Measurements from ENCODE around the gene OR4F15. TPM values are rescaled to one million over a fixed set of nuclear protein-coding genes. Genes with fewer than 3 reads are reported as not detected.
"Not testable (repeated sequence)": the region's sequence is repeated elsewhere in the genome, so short reads cannot be mapped to it uniquely, and the experiment has no call there.

OR4F15 gene
- total RNA-seq, 1 donor from 2014 or later = not detected

GRCh38 chr15:101788001-101788400 is 24.0 kb upstream of the OR4F15 start:
- H3K4me1 Mint-ChIP-seq (ENCODE audit: low read depth); H3K36me3 Mint-ChIP-seq (ENCODE audit: low read depth); intact Hi-C loops (cut with micrococcal nuclease); H3K27ac Mint-ChIP-seq; H3K4me3 Mint-ChIP-seq (ENCODE audit: low read depth); DNase-seq (ENCODE audit: low spot score); H3K9me3 Mint-ChIP-seq: not testable (repeated sequence)
- peaks cover 10% of the 10 kb centered on the region for H3K27me3 Mint-ChIP-seq (ENCODE audit: low read depth)

DNA sequence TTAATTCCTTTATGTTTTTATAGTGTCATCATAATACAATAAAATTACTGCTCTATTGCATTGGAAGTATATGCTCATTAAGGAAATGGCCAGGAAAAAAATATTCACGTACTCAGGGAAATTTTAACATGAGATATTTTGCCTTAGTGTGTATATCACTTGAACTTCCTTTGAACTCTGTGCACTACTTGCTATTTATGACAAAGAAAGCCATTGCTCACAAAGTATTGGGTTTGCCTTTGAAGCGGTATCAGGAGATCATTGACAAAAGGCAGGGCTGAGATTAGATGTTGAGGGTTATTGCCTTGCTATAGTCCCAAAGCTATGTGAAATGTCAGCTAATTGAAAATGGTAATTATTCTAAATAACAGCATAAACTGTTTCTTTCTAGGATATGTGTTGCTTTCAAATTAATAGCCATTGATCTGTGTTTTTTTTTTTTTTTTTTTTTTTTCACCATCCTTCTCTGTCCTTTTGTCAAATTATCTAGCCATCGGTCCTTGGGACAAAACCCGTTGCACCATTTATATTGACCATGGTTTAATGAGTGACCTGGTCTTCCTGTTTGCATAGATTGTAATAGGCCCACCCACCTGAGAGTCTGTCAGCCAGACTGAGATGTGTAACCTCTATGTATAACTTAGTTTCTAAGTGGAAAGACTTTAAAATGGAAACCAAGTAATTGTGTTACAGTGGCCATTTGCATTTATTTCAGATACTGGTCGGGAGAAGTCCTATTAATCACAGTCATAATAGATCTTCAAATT is 23.3 kb upstream of the OR4F15 start:
- H3K27ac Mint-ChIP-seq; H3K27me3 Mint-ChIP-seq (ENCODE audit: low read depth); H3K4me1 Mint-ChIP-seq (ENCODE audit: low read depth); intact Hi-C loops (cut with micrococcal nuclease); H3K4me3 Mint-ChIP-seq (ENCODE audit: low read depth); DNase-seq (ENCODE audit: low spot score); H3K36me3 Mint-ChIP-seq (ENCODE audit: low read depth); H3K9me3 Mint-ChIP-seq: not testable (repeated sequence)

- H3K36me3 Mint-ChIP-seq (ENCODE audit: low read depth); H3K27me3 Mint-ChIP-seq (ENCODE audit: low read depth); intact Hi-C loops (cut with micrococcal nuclease); H3K27ac Mint-ChIP-seq; DNase-seq (ENCODE audit: low spot score); H3K9me3 Mint-ChIP-seq; H3K4me3 Mint-ChIP-seq (ENCODE audit: low read depth); H3K4me1 Mint-ChIP-seq (ENCODE audit: low read depth): not testable (repeated sequence)
These were observed 21.3 kb upstream of the OR4F15 start for GRCh38 chr15:101790748-101791147.

GRCh38 chr15:101793981-101794380 is 18.0 kb upstream of the OR4F15 start:
- H3K4me1 Mint-ChIP-seq (ENCODE audit: low read depth); DNase-seq (ENCODE audit: low spot score); H3K9me3 Mint-ChIP-seq; H3K27ac Mint-ChIP-seq; H3K4me3 Mint-ChIP-seq (ENCODE audit: low read depth); H3K36me3 Mint-ChIP-seq (ENCODE audit: low read depth); H3K27me3 Mint-ChIP-seq (ENCODE audit: low read depth); intact Hi-C loops (cut with micrococcal nuclease): not testable (repeated sequence)

DNA sequence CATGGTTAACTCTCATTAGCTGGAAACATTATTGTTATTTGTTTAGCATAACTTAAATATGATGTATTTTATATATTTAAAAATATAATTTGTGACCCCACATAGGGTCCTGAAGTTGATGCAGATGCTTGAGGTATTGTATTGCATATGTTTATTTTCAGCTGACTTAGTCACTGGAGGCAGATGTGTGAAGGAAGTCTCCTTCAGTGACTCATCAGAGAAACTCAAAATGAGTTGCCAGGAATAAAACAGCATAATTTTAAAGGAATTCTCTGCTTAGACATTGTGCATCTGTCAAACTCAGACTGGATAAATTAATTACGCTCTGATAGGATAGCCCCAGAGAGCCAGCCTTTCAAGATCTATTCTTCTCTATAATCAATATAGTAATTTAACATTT is 16.5 kb upstream of the OR4F15 start:
- Mint-ChIP-seq H3K27me3 (ENCODE audit: low read depth) (no peaks in the 10 kb centered on the region), H3K27ac (no peak overlapping the region), H3K4me3 (ENCODE audit: low read depth) (no peak overlapping the region), H3K36me3 (ENCODE audit: low read depth) (no peaks in the 10 kb centered on the region), H3K4me1 (ENCODE audit: low read depth) (no peaks in the 10 kb centered on the region), H3K9me3 (no peaks in the 10 kb centered on the region)
- intact Hi-C loops (cut with micrococcal nuclease) = no loop called here
- DNase-seq (ENCODE audit: low spot score) = no peak

DNA sequence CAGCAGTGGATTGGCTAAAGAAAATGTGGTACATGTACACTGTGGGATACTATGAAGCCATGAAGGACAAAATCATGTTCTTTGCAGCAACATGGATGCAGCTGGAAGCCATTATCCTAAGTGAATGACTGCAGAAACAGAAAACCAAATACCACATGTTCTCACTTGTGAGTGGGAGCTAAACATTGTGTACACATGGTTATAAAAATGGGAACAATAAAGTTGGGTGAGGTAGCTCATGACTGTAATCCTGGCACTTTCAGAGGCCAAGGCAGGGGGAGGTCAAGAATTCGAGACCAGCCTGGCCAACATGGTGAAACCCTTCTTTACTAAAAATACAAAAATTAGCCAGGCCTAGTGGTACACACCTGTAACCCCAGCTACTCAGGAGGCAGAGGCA is 12.3 kb upstream of the OR4F15 start:
- Mint-ChIP-seq H3K36me3 (ENCODE audit: low read depth) (no peaks in the 10 kb centered on the region), H3K4me3 (ENCODE audit: low read depth) (no peak overlapping the region), H3K9me3 (no peaks in the 10 kb centered on the region), H3K27ac (no peak overlapping the region), H3K27me3 (ENCODE audit: low read depth) (peaks cover 8% of the 10 kb centered on the region), H3K4me1 (ENCODE audit: low read depth) (no peaks in the 10 kb centered on the region)
- intact Hi-C loops (cut with micrococcal nuclease) = no loop called here
- no peak for DNase-seq (ENCODE audit: low spot score)

GRCh38 chr15:101801048-101801447 is 11.0 kb upstream of the OR4F15 start:
- H3K4me3 Mint-ChIP-seq (ENCODE audit: low read depth) = no peak overlapping the region
- no peaks in the 10 kb centered on the region for H3K9me3 Mint-ChIP-seq
- no peak for DNase-seq (ENCODE audit: low spot score)
- no peaks in the 10 kb centered on the region for H3K4me1 Mint-ChIP-seq (ENCODE audit: low read depth)
- intact Hi-C loops (cut with micrococcal nuclease) = no loop called here
- no peak overlapping the region for H3K27ac Mint-ChIP-seq
- H3K36me3 Mint-ChIP-seq (ENCODE audit: low read depth) = no peaks in the 10 kb centered on the region
- peaks cover 10% of the 10 kb centered on the region for H3K27me3 Mint-ChIP-seq (ENCODE audit: low read depth)

DNA sequence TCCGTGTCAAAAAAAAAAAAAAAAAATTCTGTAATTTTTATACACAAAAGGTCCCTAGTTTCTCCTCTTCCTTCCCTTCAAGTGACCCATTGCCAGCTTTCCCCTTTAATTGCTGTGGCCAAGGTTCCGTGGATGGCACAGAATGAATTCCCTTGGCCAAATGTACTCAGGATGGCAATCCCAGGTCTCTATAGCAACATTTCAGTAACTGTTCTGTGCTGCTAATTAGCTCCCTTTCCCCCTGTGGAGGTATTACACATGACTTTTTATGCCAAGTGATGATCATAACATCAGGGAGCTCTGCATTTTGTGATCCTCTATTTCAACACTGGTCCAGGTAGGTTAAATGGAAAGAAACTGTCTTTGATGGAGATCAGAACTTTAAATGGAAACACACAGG is 8.8 kb upstream of the OR4F15 start, which contains the start of gene OR4F6:
OR4F6 (plus strand) TSS at position 301 of the 400 bp plus-strand sequence. CDS start 2,211 bp downstream, outside the sequence.
- Mint-ChIP-seq H3K27ac (no peak within 1 kb of the TSS), H3K4me3 (ENCODE audit: low read depth) (no peak within 1 kb of the TSS), H3K27me3 (ENCODE audit: low read depth) (peaks cover 10% of the 10 kb centered on the region), H3K36me3 (ENCODE audit: low read depth) (no peaks in the 10 kb centered on the region), H3K9me3 (no peaks in the 10 kb centered on the region), H3K4me1 (ENCODE audit: low read depth) (no peaks in the 10 kb centered on the region)
- DNase-seq (ENCODE audit: low spot score) = no peak
- intact Hi-C loops (cut with micrococcal nuclease) = no loop called here

- H3K27me3 Mint-ChIP-seq (ENCODE audit: low read depth) = peaks cover 10% of the 10 kb centered on the region
- no peak overlapping the region for H3K27ac Mint-ChIP-seq
- DNase-seq (ENCODE audit: low spot score) = no peak
- no peak overlapping the region for H3K4me3 Mint-ChIP-seq (ENCODE audit: low read depth)
- H3K4me1 Mint-ChIP-seq (ENCODE audit: low read depth) = no peaks in the 10 kb centered on the region
- no peaks in the 10 kb centered on the region for H3K9me3 Mint-ChIP-seq
- intact Hi-C loops (cut with micrococcal nuclease) = no loop called here
- no peaks in the 10 kb centered on the region for H3K36me3 Mint-ChIP-seq (ENCODE audit: low read depth)
These were observed 8.3 kb upstream of the OR4F15 start for GRCh38 chr15:101803676-101804075.

DNA sequence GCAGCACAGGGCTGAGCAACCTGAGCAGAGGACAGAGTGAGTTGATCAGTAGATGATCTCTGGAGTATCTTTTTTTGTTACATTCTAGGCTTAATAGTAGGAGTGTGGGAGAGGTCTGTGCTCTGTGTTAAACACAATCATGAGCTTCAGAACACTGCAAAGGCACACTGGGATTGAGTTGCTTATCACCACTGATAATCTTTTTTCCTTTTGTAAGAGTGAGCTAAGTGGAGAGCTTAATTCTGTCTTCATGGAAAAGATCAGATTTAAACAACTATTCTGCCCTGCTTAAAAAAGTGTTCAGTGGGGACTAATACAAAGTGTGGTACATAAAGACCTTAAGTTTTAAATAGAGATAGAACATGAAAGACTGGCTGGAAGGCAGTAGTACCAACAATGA is 7.6 kb upstream of the OR4F15 start:
- Mint-ChIP-seq H3K4me3 (ENCODE audit: low read depth) (no peak overlapping the region), H3K36me3 (ENCODE audit: low read depth) (no peaks in the 10 kb centered on the region), H3K9me3 (no peaks in the 10 kb centered on the region), H3K4me1 (ENCODE audit: low read depth) (no peaks in the 10 kb centered on the region), H3K27ac (no peak overlapping the region), H3K27me3 (ENCODE audit: low read depth) (peaks cover 10% of the 10 kb centered on the region)
- intact Hi-C loops (cut with micrococcal nuclease) = no loop called here
- no peak for DNase-seq (ENCODE audit: low spot score)

DNA sequence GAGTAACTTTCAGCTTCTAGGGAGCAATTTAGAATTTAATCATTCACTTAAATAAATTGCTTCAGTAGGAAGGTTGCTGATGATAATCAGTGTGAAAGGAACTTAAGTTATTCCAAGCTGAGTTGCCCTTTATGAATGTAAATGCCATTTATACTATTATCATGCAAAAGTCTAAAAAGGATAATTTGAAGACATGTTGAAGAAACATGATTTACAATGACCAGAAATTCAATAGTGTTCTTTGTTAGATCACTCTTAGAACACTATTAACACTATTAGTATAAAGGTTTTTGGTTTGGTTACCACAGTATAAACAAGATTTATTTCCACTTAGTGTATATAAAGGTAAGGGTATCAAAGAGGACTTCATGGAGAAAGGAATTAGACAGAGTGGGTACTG is 7.1 kb upstream of the OR4F15 start:
- Mint-ChIP-seq H3K27me3 (ENCODE audit: low read depth) (peaks cover 10% of the 10 kb centered on the region), H3K27ac (no peak overlapping the region), H3K4me1 (ENCODE audit: low read depth) (no peaks in the 10 kb centered on the region), H3K36me3 (ENCODE audit: low read depth) (no peaks in the 10 kb centered on the region), H3K4me3 (ENCODE audit: low read depth) (no peak overlapping the region), H3K9me3 (no peaks in the 10 kb centered on the region)
- intact Hi-C loops (cut with micrococcal nuclease) = no loop called here
- DNase-seq (ENCODE audit: low spot score) = no peak

DNA sequence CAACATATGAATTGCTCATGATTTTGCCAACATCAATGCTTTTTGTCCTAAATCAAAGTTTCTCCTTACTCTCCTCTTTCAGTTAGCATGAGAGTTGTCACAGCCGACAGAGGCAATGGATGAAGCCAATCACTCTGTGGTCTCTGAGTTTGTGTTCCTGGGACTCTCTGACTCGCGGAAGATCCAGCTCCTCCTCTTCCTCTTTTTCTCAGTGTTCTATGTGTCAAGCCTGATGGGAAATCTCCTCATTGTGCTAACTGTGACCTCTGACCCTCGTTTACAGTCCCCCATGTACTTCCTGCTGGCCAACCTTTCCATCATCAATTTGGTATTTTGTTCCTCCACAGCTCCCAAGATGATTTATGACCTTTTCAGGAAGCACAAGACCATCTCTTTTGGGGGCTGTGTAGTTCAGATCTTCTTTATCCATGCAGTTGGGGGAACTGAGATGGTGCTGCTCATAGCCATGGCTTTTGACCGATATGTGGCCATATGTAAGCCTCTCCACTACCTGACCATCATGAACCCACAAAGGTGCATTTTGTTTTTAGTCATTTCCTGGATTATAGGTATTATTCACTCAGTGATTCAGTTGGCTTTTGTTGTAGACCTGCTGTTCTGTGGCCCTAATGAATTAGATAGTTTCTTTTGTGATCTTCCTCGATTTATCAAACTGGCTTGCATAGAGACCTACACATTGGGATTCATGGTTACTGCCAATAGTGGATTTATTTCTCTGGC is 6.2 kb upstream of the OR4F15 start:
- intact Hi-C loops (cut with micrococcal nuclease) = no loop called here
- peaks cover 10% of the 10 kb centered on the region for H3K27me3 Mint-ChIP-seq (ENCODE audit: low read depth)
- no peaks in the 10 kb centered on the region for H3K9me3 Mint-ChIP-seq
- DNase-seq (ENCODE audit: low spot score) = no peak
- no peak overlapping the region for H3K27ac Mint-ChIP-seq
- no peaks in the 10 kb centered on the region for H3K4me1 Mint-ChIP-seq (ENCODE audit: low read depth)
- no peaks in the 10 kb centered on the region for H3K36me3 Mint-ChIP-seq (ENCODE audit: low read depth)
- H3K4me3 Mint-ChIP-seq (ENCODE audit: low read depth) = no peak overlapping the region

GRCh38 chr15:101807345-101807945 is 4.6 kb upstream of the OR4F15 start:
- DNase-seq (ENCODE audit: low spot score) = no peak
- intact Hi-C loops (cut with micrococcal nuclease) = no loop called here
- Mint-ChIP-seq H3K36me3 (ENCODE audit: low read depth) (no peaks in the 10 kb centered on the region), H3K9me3 (no peaks in the 10 kb centered on the region), H3K27me3 (ENCODE audit: low read depth) (peaks cover 10% of the 10 kb centered on the region), H3K4me3 (ENCODE audit: low read depth) (no peak overlapping the region), H3K27ac (no peak overlapping the region), H3K4me1 (ENCODE audit: low read depth) (no peaks in the 10 kb centered on the region)

All from activated T-helper 2 cell treated with anti-CD3 and anti-CD28 coated beads, Interferon-gamma antibody, Interleukin-2, Interleukin-4, amounts not matched to agents 10 μg/mL and 5 μg/mL and 100 μg/mL, durations not matched to agents 14 hours and 24 hours and 36 hours (primary cell).